Panc1 (cell line): Measurements from ENCODE around the gene DENND6B.

Experiments
- CTCF ChIP-seq: fragments of 450-650 bp; IDR thresholded peaks from 2 replicates; pipeline ENCODE4 v1.5.1; 2017; ENCODE audit warnings: mild to moderate bottlenecking
- REST ChIP-seq, 2 experiments: IDR thresholded peaks; 2 replicates each; pipeline ENCODE4 v1.6.1; 2011 to 2012; ENCODE audit warnings: low read depth in 2 of 2, control low read depth in 1 of 2, low read length in 1 of 2, mild to moderate bottlenecking in 1 of 2, moderate library complexity in 1 of 2; ENCODE audit not compliant: insufficient read depth in 1 of 2

DNA sequence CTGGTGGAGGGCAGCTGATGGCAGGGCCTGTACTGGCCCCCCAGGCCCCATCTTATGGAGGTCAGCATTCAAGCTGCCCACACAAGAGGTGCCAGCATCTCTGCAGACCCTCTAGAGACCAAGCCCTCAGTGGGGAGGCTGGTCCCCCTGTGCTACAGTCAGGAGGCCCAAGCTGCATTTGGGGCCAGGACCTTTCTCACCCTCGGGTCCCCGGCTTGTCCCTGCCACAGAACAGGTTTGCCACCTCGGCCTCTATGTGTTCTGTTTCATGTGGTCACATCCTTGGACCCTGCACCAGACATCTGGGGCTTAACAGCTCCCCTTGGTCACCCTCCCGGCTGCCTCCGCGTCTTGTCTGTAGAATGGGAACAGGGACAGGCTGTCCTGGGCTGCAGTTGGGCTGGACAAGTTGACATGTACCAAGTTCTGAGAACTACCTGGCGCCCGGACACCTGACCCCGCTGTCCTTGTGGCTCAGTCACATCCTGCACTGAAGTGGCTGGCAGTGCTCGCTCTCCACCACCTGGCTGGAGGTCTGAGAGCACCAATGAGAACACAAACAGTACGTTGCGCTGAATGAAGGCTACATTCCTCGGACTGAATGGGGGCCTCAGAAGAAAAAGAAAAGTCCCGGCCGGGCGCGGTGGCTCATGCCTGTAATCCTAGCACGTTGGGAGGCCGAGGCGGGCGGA lies 16.6 kb downstream of the DENND6B start:
- TF ChIP-seq CTCF (no peak), REST (IDR thresholded peaks at IDR 0.05; ENCODE audit: insufficient read depth in 1 of 2, low read depth in 2 of 2, low read length in 1 of 2) (no peak)
